ENCODE data around the gene CROCC2. TPM values are rescaled to one million over a fixed set of nuclear protein-coding genes. Genes with fewer than 3 reads are reported as not detected.

The CROCC2 gene
- total RNA-seq, 4 donors from 2014 or later = 0.06 to 0.12 TPM; not detected in 2

DNA sequence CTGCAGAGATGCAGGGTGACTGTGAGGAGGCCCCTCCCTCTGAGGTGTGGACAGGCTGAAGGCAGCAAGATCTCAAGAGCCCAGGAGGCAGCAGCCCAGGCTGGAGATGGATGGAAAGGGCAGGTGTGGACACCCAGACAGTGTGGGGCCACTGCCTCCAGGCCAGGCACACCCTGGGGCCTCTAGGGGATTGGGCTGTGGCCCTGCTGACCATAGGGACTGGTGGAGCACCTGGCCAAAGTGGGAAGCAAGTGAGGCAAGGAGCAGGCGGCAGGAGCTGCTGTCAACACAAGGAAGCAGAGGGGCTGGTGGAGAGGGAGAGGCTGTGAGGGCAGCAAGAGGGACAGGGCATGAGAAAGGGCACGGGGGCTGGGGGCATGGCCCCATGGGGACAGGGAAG lies 103.1 kb downstream of the CROCC2 start:
- DNase-seq (ENCODE audit: low spot score) (no peak), ATAC-seq (ENCODE audit: low FRiP score) (no peak)
- TF ChIP-seq, protein P1, sequence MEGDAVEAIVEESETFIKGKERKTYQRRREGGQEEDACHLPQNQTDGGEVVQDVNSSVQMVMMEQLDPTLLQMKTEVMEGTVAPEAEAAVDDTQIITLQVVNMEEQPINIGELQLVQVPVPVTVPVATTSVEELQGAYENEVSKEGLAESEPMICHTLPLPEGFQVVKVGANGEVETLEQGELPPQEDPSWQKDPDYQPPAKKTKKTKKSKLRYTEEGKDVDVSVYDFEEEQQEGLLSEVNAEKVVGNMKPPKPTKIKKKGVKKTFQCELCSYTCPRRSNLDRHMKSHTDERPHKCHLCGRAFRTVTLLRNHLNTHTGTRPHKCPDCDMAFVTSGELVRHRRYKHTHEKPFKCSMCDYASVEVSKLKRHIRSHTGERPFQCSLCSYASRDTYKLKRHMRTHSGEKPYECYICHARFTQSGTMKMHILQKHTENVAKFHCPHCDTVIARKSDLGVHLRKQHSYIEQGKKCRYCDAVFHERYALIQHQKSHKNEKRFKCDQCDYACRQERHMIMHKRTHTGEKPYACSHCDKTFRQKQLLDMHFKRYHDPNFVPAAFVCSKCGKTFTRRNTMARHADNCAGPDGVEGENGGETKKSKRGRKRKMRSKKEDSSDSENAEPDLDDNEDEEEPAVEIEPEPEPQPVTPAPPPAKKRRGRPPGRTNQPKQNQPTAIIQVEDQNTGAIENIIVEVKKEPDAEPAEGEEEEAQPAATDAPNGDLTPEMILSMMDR (IDR thresholded peaks at IDR 0.05) = no peak

DNA sequence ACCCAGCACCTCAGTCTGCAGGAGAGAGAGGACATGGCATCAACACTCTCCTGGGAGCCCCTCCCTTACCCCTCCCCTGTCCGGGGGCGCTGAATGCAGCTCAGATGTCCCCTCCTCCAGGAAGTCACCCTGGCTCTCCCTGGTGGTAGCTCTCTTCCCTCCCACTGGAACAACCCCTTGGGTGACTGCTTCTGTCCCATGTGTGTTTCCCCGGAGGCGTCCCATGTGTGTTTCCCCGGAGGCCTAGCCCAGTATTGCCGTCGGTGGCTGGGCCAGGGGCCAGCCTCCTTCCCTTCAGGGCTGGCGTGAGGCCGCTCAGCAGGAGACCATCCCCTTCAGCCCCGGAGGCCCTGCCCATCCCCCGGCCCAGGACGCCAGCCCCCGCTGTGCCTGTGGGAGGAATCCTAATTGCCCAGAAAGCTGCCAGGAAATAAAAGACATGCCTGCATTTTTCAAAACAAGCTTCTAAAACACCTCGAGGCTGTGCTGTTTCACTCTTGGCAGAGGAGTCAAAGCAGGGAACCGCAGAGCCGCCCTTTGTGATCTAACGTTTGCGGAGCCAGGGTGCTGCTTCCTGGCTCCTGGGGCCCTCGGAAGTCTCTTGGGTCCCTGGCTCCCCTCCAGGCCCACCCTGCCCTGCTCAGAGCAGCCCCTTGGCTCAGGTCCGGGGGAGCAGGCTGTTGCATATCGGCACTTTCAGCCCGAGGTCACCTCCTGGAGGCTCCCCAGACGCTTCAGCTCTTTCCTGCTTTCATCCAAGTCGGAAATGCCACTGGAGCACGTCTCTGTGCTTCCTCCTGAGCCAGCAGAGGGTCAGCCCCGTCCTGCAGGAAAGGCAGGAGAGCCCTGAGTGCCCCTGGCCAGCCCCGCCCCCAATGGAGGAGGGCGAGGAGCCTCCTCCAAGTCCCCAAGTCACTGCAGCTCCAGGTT lies 103.7 kb downstream of the CROCC2 start:
- ATAC-seq (ENCODE audit: low FRiP score) (peak; percentile 62), DNase-seq (ENCODE audit: low spot score) (no peak)
- TF ChIP-seq, protein P1 (IDR thresholded peaks at IDR 0.05) = no peak

DNA sequence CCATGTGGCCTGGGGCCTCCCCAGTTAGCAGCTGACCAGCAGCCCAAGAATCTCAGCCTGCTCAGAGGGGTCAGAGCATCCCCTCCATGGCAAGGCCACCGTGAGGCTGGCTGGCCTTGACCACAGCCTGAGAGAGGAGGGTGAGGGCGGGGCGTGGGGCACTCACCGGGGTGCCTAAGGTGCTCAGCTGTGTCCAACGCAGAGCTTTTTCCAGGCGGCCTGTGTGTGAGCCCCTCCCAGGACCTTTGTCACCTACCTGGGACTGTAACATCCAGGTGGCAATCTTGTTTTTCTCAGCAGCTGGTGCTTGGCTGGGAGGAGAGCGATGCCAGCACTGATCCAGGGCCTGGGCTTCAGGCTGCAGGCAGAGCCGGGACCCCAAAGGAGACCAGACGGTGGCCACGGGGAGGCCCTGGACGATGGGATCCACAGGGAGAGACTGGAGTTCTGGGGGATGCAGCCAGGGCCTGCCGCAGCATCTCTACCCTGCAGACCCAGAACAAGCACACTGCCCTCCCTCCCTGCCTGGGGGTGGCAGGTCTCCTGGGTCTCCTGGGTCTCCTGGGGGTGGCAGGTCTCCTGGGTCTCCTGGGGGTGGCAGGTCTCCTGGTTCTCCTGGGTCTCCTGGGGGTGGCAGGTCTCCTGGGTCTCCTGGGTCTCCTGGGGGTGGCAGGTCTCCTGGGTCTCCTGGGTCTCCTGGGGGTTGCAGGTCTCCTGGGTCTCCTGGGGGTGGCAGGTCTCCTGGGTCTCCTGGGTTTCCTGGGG lies 104.6 kb downstream of the CROCC2 start:
- ATAC-seq (ENCODE audit: low FRiP score) (no peak), DNase-seq (ENCODE audit: low spot score) (no peak)
- TF ChIP-seq, protein P1 (IDR thresholded peaks at IDR 0.05) = no peak

DNA sequence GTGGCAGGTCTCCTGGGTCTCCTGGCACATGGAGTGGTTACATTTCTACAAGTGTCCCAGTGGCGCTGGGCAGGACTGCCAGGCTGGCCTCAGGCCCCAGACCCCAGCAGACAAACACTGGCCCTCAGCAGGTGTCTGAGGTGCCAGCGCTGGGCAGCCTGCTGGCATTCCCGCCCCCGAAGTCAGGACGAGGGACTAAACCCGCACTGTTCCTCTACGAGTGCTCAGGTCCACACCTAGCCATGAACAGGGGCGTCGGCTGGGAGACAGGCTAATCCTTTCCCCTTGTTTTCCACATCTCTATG lies 105.1 kb downstream of the CROCC2 start:
- TF ChIP-seq, protein P1 (IDR thresholded peaks at IDR 0.05) = no peak
- DNase-seq (ENCODE audit: low spot score) (no peak), ATAC-seq (ENCODE audit: low FRiP score) (no peak)

DNA sequence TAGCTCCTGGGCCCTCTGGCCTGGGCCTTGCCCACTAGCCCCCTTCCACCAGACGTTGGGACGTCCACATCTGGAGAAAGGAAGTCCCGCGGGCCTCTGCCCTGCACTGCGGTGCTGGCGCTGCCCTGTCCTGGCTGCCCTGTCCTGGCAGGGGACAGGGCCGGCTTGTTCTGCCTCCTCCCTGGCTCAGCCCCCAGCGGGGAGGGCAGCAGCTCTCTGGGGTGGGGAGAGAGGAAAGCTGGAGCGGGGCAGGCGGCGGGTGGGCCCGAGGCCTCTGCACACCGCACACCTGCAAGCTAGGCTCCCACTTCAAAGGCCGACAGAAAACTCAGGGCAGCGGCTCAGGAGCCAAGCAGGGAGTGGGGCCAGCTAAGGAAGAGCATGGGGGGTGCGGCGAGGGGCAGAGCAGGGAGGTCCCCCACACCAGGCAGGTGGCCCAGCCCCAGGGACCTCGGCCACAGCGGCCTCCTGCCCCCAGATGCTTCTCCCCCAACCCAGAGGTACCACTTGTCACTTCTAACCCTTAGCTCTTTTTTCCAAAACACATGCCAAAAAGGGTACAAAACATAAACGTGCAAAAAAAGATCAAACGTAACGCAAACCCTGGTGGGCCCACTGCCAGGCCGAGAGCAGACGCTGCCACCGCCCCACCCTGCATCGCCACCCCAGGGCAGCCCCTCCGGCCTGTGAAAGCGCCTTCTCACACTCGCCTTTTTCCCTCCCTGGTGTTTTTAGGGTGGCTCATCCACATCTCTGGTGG lies 105.8 kb downstream of the CROCC2 start:
- no peak for ATAC-seq (ENCODE audit: low FRiP score)
- no peak for DNase-seq (ENCODE audit: low spot score)
- TF ChIP-seq, protein P1 (IDR thresholded peaks at IDR 0.05) = no peak

DNA sequence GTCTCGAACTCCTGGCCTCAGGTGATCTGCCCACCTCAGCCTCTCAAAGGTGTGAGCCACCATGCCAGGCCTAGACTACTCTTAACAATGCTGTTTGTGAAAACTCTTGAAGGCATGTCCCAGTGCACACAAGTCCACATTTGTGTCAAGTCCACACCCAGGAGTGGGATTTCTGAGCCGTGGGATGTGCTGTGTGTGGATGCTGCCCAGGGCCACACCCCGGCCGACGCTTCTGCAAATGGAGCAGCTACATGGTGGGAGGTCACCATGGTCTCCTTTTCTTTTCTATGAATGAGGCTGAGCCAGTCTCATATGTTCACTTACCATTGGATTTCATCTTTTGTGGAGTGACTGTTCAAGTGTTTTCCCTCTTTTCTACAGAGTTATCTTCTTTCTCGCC lies 108.1 kb downstream of the CROCC2 start:
- ATAC-seq (ENCODE audit: low FRiP score) (no peak), DNase-seq (ENCODE audit: low spot score) (no peak)
- TF ChIP-seq, protein P1 (IDR thresholded peaks at IDR 0.05) = no peak

All from omental fat pad (tissue), 4 donors.